H1 (cell line): ENCODE data around the gene DPP4. TPM values are rescaled to one million over a fixed set of nuclear protein-coding genes. Genes with fewer than 3 reads are reported as not detected.

Experiments used
- CTCF ChIA-PET: fragments of 300-600 bp; sonication (Branson Sonifier 250); formaldehyde crosslinking; loops from one replicate; lab custom pipeline; 2021; ENCODE audit not compliant: partially characterized antibody; lab: Charles Lee
- POLR2A ChIA-PET: fragments of 300-600 bp; sonication (Branson Sonifier 250); formaldehyde crosslinking; loops from one replicate; lab custom pipeline; 2021; ENCODE audit warnings: inconsistent platforms; ENCODE audit not compliant: partially characterized antibody; lab: Charles Lee
- DNase-seq, 2 experiments: peaks; one replicate each; pipeline versions ENCODE4 v3.0.0 to v3.0.0-alpha.2; 2010 to 2022; ENCODE audit warnings: low spot score in 2 of 2, low read depth in 1 of 2, mixed read lengths in 1 of 2
- FAIRE-seq: peaks from 2 replicates; lab custom pipeline; 2011; peaks lifted over from hg19 to GRCh38; lab: Jason Lieb, UNC
- H2AFZ ChIP-seq: 2 replicates; pipeline ENCODE4 v1.8.1; 2012; ENCODE audit warnings: low read length, inconsistent platforms
- H2AK5ac ChIP-seq: 2 replicates; pipeline ENCODE4 v1.6.1; 2013; ENCODE audit warnings: low read depth, low read length
- H2BK120ac ChIP-seq: replicated peaks from 2 replicates; pipeline ENCODE3; 2013; ENCODE audit warnings: low read depth, low read length, inconsistent platforms
- H2BK12ac ChIP-seq: 2 replicates; pipeline ENCODE4 v1.6.1; 2013; ENCODE audit warnings: low read depth, low read length
- H2BK15ac ChIP-seq: 2 replicates; pipeline ENCODE4 v1.6.1; 2013; ENCODE audit warnings: low read length
- H2BK20ac ChIP-seq: 2 replicates; pipeline ENCODE4 v1.6.1; 2013; ENCODE audit warnings: low read length
- H2BK5ac ChIP-seq: 2 replicates; pipeline ENCODE4 v1.6.1; 2013; ENCODE audit warnings: low read depth, low read length
- H3K14ac ChIP-seq: 2 replicates; pipeline ENCODE4 v1.6.1; 2013; ENCODE audit warnings: inconsistent platforms; ENCODE audit not compliant: insufficient read length
- H3K18ac ChIP-seq: 2 replicates; pipeline ENCODE4 v1.6.1; 2013; ENCODE audit warnings: low read length; ENCODE audit errors: extremely low read depth
- H3K23ac ChIP-seq: 2 replicates; pipeline ENCODE4 v1.6.1; 2013; ENCODE audit warnings: inconsistent platforms; ENCODE audit not compliant: insufficient read length
- H3K23me2 ChIP-seq: 2 replicates; pipeline ENCODE4 v1.6.1; 2013; ENCODE audit warnings: low read depth, low read length
- H3K27ac ChIP-seq: 2 replicates; pipeline ENCODE4 v1.6.1; 2011; ENCODE audit warnings: low read depth, low read length, inconsistent platforms
- H3K27me3 ChIP-seq, 4 experiments: replicated peaks in 1 of 4; 1 replicate in 1 of 4; 2 replicates in 3 of 4; pipeline versions ENCODE4 v1.6.1 to v1.8.1; 2011 to 2013; ENCODE audit warnings: low read length in 3 of 4, mild to moderate bottlenecking in 3 of 4, inconsistent platforms in 2 of 4, mixed read lengths in 2 of 4, moderate library complexity in 1 of 4; ENCODE audit not compliant: control insufficient read depth in 3 of 4, insufficient read depth in 3 of 4; ENCODE audit errors: extremely low read depth in 1 of 4
- H3K36me3 ChIP-seq, 4 experiments: 2 replicates each; pipeline versions ENCODE4 v1.6.1 to v1.8.1; 2011 to 2013; ENCODE audit warnings: mild to moderate bottlenecking in 4 of 4, low read length in 3 of 4, moderate library complexity in 2 of 4, control low read depth in 1 of 4, inconsistent platforms in 1 of 4; ENCODE audit not compliant: insufficient read depth in 4 of 4, control insufficient read depth in 2 of 4
- H3K4ac ChIP-seq: replicated peaks from 2 replicates; pipeline ENCODE3; 2013; ENCODE audit warnings: low read length, low read depth, mixed read lengths, inconsistent platforms; ENCODE audit not compliant: insufficient read length
- H3K4me1 ChIP-seq, 4 experiments: replicated peaks in 1 of 4; 1 replicate in 1 of 4; 2 replicates in 3 of 4; pipeline versions ENCODE4 v1.6.1 to v1.8.1; 2011 to 2013; ENCODE audit warnings: low read length in 3 of 4, inconsistent platforms in 2 of 4, mixed read lengths in 1 of 4; ENCODE audit not compliant: insufficient read depth in 4 of 4, control insufficient read depth in 3 of 4
- H3K4me2 ChIP-seq, 2 experiments: 2 replicates each; pipeline versions ENCODE4 v1.6.1 to v1.8.1; 2011 to 2013; ENCODE audit warnings: low read depth in 2 of 2, low read length in 2 of 2, control low read depth in 1 of 2, inconsistent platforms in 1 of 2, mild to moderate bottlenecking in 1 of 2; ENCODE audit not compliant: insufficient read depth in 1 of 2
- H3K4me3 ChIP-seq, 4 experiments: fragments of 200-600, 300-600 bp in 1 of 4; sonication (generic), shearing (Covaris generic), sonication (Bioruptor Twin) in 1 of 4; 2 replicates each; pipeline versions ENCODE4 v1.5.1 to v1.8.1; 2011 to 2016; ENCODE audit warnings: low read length in 4 of 4, low read depth in 3 of 4, control low read depth in 2 of 4, inconsistent platforms in 2 of 4, mild to moderate bottlenecking in 2 of 4, mixed read lengths in 1 of 4, moderate library complexity in 1 of 4; ENCODE audit not compliant: insufficient read depth in 2 of 4; ENCODE audit errors: extremely low read depth in 1 of 4
- H3K56ac ChIP-seq: replicated peaks from 2 replicates; pipeline ENCODE3; 2013; ENCODE audit warnings: low read depth, mild to moderate bottlenecking, mixed read lengths, low read length, inconsistent platforms; ENCODE audit not compliant: insufficient read length
- H3K79me1 ChIP-seq: 2 replicates; pipeline ENCODE4 v1.6.1; 2013; ENCODE audit warnings: low read depth, low read length, control low read depth
- H3K79me2 ChIP-seq, 2 experiments: 2 replicates each; pipeline versions ENCODE4 v1.6.1 to v1.8.1; 2012 to 2013; ENCODE audit warnings: low read length in 2 of 2, mild to moderate bottlenecking in 2 of 2, inconsistent platforms in 1 of 2; ENCODE audit not compliant: insufficient read depth in 2 of 2, control insufficient read depth in 1 of 2
- H3K9ac ChIP-seq, 4 experiments: replicated peaks in 1 of 4; 1 replicate in 1 of 4; 2 replicates in 3 of 4; pipeline versions ENCODE4 v1.6.1 to v1.8.1; 2011 to 2013; ENCODE audit warnings: low read depth in 3 of 4, low read length in 3 of 4, control low read depth in 2 of 4, mild to moderate bottlenecking in 2 of 4, moderate library complexity in 2 of 4, inconsistent platforms in 1 of 4; ENCODE audit errors: extremely low read depth in 1 of 4
- H3K9me3 ChIP-seq, 2 experiments: 2 replicates each; pipeline versions ENCODE4 v1.6.1 to v1.8.1; 2012 to 2013; ENCODE audit warnings: mild to moderate bottlenecking in 2 of 2, moderate library complexity in 2 of 2, control low read depth in 1 of 2, inconsistent platforms in 1 of 2, low read depth in 1 of 2, low read length in 1 of 2, mixed read lengths in 1 of 2; ENCODE audit not compliant: insufficient read depth in 2 of 2
- H4K20me1 ChIP-seq, 2 experiments: replicated peaks in 1 of 2; 2 replicates each; pipeline versions ENCODE3 to v1.8.1; 2011 to 2013; ENCODE audit warnings: inconsistent platforms in 2 of 2, low read length in 2 of 2, mild to moderate bottlenecking in 1 of 2; ENCODE audit not compliant: insufficient read depth in 2 of 2, control insufficient read depth in 1 of 2
- H4K5ac ChIP-seq: 2 replicates; pipeline ENCODE4 v1.6.1; 2013; ENCODE audit warnings: low read length, low read depth, mixed read lengths, inconsistent platforms; ENCODE audit not compliant: insufficient read length
- H4K8ac ChIP-seq: 2 replicates; pipeline ENCODE4 v1.8.0; 2013; ENCODE audit warnings: mild to moderate bottlenecking, moderate library complexity, low read length, inconsistent platforms; ENCODE audit not compliant: insufficient read depth; ENCODE audit errors: extremely low read depth
- H4K91ac ChIP-seq: replicated peaks from 2 replicates; pipeline ENCODE3; 2013; ENCODE audit warnings: low read length, mixed read lengths, inconsistent platforms; ENCODE audit not compliant: insufficient read length
- BRCA1 ChIP-seq: IDR thresholded peaks from 2 replicates; pipeline ENCODE4 v1.6.1; 2012; ENCODE audit warnings: low read depth, low read length, improper control_type of control experiment
- EZH2 ChIP-seq: fragments of 200-600 bp; sonication (generic); IDR thresholded peaks from 2 replicates; pipeline ENCODE4 v1.7.1; 2012; ENCODE audit warnings: low read depth, mild to moderate bottlenecking, moderate library complexity, low read length, inconsistent platforms; ENCODE audit not compliant: severe bottlenecking
- HDAC2 ChIP-seq, 2 experiments: fragments of 300-600 bp in 1 of 2; sonication (generic) in 1 of 2; IDR thresholded peaks; 2 replicates each; pipeline ENCODE4 v1.6.1; 2011 to 2012; ENCODE audit warnings: low read depth in 2 of 2, low read length in 2 of 2, mild to moderate bottlenecking in 2 of 2, moderate library complexity in 2 of 2, borderline replicate concordance in 1 of 2, inconsistent platforms in 1 of 2
- SAP30 ChIP-seq: fragments of 300-600 bp; sonication (generic); IDR thresholded peaks from 2 replicates; pipeline ENCODE4 v1.7.1; 2012; ENCODE audit warnings: low read length, moderate library complexity, mild to moderate bottlenecking, inconsistent platforms; ENCODE audit not compliant: insufficient read depth, insufficient replicate concordance
- WGBS, 2 experiments: shearing (Covaris generic) in 1 of 2; methylation state at CpG; one replicate each; pipeline versions ENCODE4 v1.1.6 to v1.1.7; 2013 to 2015; ENCODE audit warnings: low lambda C conversion rate in 2 of 2, mixed read lengths in 2 of 2, inconsistent platforms in 1 of 2, low coverage in 1 of 2, missing lambda C conversion rate in 1 of 2; ENCODE audit not compliant: insufficient replicate concordance in 2 of 2, insufficient coverage in 1 of 2, insufficient read length in 1 of 2; ENCODE audit errors: extremely low coverage in 1 of 2, missing lambda C conversion rate in 1 of 2; 5-methylcytosine and 5-hydroxymethylcytosine counted together
- polyA plus RNA-seq, 7 experiments: library from polyadenylated mRNA; depleted of rRNA in 3 of 7; stranded (reverse) in 5 of 7; unstranded in 2 of 7; fragments of >200 nt in 5 of 7; fragments of 200-250 nt in 2 of 7; gene quantifications; 1 replicate in 5 of 7; 2 replicates in 1 of 7; 4 replicates in 1 of 7; pipeline versions ENCODE4 v1.2.1 to v1.2.3, GENCODE V29; 2011 to 2013; ENCODE audit warnings: missing spikeins in 2 of 7, mixed read lengths in 2 of 7
- total RNA-seq: library from RNA; stranded (reverse); fragmentation: NEBNext Ultra II Directional; extraction: Animal tissue kit (Norgen Biotek cat#: 25700); gene quantifications from 2 replicates; pipeline ENCODE4 v1.2.1, GENCODE V29; 2021

Gene DPP4
- total and polyA plus RNA-seq, 2 of the 8 experiments (the other 6 are each of a cell fraction or from before 2014, with no cell fraction given): 1.3 to 3.1 TPM

DNA sequence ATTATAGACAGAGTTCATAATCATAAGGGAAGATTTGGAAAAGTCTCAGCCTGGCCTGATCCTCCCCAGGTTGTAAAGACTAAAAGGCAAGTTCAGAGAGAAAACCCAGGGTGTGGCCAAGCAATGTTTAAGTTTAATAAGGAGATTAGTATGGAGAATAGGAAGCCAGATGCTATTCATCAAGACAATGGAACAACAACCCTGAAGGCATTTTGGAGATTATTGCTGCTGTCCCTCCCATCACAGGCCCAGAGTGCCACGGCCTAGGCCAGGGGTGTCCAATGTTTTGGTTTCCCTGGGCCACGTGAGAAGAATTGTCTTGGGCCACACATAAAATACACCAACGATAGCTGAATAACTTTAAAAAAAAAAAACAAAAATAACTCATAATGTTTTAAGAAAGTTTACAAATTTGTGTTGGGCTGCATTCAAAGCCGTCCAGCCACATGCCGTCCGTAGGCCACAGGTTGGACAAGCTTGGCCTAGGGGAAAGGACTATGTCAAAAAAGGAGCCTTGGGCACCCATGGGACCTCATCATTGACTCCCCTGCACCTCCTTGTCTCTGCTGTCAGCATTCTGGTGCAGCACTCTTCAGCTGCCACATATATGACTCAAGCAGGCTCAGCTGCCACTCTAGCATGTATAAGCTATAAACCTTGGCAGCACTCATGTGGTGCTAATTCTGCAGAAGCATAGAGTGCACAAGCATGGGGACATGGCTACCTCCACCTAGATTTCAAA lies 20.8 kb downstream of the DPP4 start:
- H3K36me3 ChIP-seq: no peaks in the 10 kb centered on the region
- H3K27me3 ChIP-seq: no peaks in the 10 kb centered on the region
- H3K79me1 ChIP-seq: no peaks in the 10 kb centered on the region
- no peak overlapping the region for H4K5ac ChIP-seq
- no peak overlapping the region for H2BK5ac ChIP-seq
- H3K9ac ChIP-seq: no peak overlapping the region
- H3K18ac ChIP-seq: no peak overlapping the region
- no peaks in the 10 kb centered on the region for H3K79me2 ChIP-seq
- no peak overlapping the region for H2BK15ac ChIP-seq
- no peak overlapping the region for H2AFZ ChIP-seq
- H3K23me2 ChIP-seq: no peaks in the 10 kb centered on the region
- ChIA-PET POLR2A (no interaction called here), CTCF (interaction anchor here (0.7 kb wide), 1 partner anchor 19 kb away, joined by 3 read pairs; no protein-coding TSS in a partner anchor)
- H3K4me1 ChIP-seq: no peaks in the 10 kb centered on the region
- no peak overlapping the region for H3K14ac ChIP-seq
- no peak overlapping the region for H2BK12ac ChIP-seq
- H4K91ac ChIP-seq: no peak overlapping the region
- FAIRE-seq: no peak
- H3K4ac ChIP-seq: no peak overlapping the region
- H3K9me3 ChIP-seq: peaks cover 0 to 5% of the 10 kb centered on the region in 2 experiments; a peak in 2 of 4 replicates
- WGBS, 2 experiments: 94% methylated on average over 6 of the region's 6 CpGs; no CpG with 5 or more reads in 1 of the 2 experiments
- no peak overlapping the region for H3K56ac ChIP-seq
- H4K8ac ChIP-seq: no peak overlapping the region
- H3K23ac ChIP-seq: no peak overlapping the region
- H3K4me3 ChIP-seq: no peak overlapping the region
- no peak overlapping the region for H2AK5ac ChIP-seq
- no peak for DNase-seq
- H2BK20ac ChIP-seq: no peak overlapping the region
- no peaks in the 10 kb centered on the region for H4K20me1 ChIP-seq
- H3K4me2 ChIP-seq: no peak overlapping the region
- H3K27ac ChIP-seq: no peak overlapping the region
- H2BK120ac ChIP-seq: no peak overlapping the region
- TF ChIP-seq EZH2 (no peak), BRCA1 (no peak), HDAC2 (IDR thresholded peaks at IDR 0.05; ENCODE audit: borderline replicate concordance in 1 of 2, low read depth in 2 of 2, low read length in 2 of 2) (no peak), SAP30 (no peak)
